ENCODE measurements around the gene AMMECR1L. TPM values are rescaled to one million over a fixed set of nuclear protein-coding genes. Genes with fewer than 3 reads are reported as not detected.

The AMMECR1L gene
- polyA plus RNA-seq, 1 donor from 2014 or later, result 19.5 TPM

- H2AFZ ChIP-seq (ENCODE audit: low read depth, low read length), result no peak overlapping the region
- no peak overlapping the region for H3K4me3 ChIP-seq (ENCODE audit: low read length)
- H3K27ac ChIP-seq (ENCODE audit: low read length), result no peak overlapping the region
- H3K27me3 ChIP-seq (ENCODE audit: insufficient read depth, low read depth, low read length), result no peaks in the 10 kb centered on the region
- H3K9me3 ChIP-seq (ENCODE audit: low read length), result no peaks in the 10 kb centered on the region
- H3K4me2 ChIP-seq (ENCODE audit: low read length), result no peak overlapping the region
- H3F3A ChIP-seq (ENCODE audit: insufficient read depth, low read length, poor library complexity, severe bottlenecking), result no peaks in the 10 kb centered on the region
- H3K36me3 ChIP-seq (ENCODE audit: insufficient read depth, low read length), result no peaks in the 10 kb centered on the region
- no peaks in the 10 kb centered on the region for H3K79me2 ChIP-seq (replicated peaks; ENCODE audit: insufficient read depth, low read length)
- TF ChIP-seq CTCF (IDR thresholded peaks at IDR 0.05; ENCODE audit: poor library complexity, severe bottlenecking), result no peak
- H4K20me1 ChIP-seq (ENCODE audit: insufficient read depth), result no peaks in the 10 kb centered on the region
- H3K9ac ChIP-seq (ENCODE audit: low read length), result no peak overlapping the region
- no peaks in the 10 kb centered on the region for H3K9me2 ChIP-seq (ENCODE audit: insufficient read depth, low read length)
These were observed 11.9 kb upstream of the AMMECR1L start for GRCh38 chr2:127897531-127898211.

- no peaks in the 10 kb centered on the region for H3K27me3 ChIP-seq (ENCODE audit: insufficient read depth, low read depth, low read length)
These were observed 7.7 kb upstream of the AMMECR1L start for GRCh38 chr2:127893494-127893893.

GRCh38 chr2:127893033-127893432, 7.3 kb upstream of the AMMECR1L start:
- Histone ChIP-seq H3K27ac (ENCODE audit: low read length) (no peak overlapping the region), H3F3A (ENCODE audit: insufficient read depth, low read length, poor library complexity, severe bottlenecking) (no peaks in the 10 kb centered on the region), H3K27me3 (ENCODE audit: insufficient read depth, low read depth, low read length) (no peaks in the 10 kb centered on the region), H3K4me2 (ENCODE audit: low read length) (no peak overlapping the region), H2AFZ (ENCODE audit: low read depth, low read length) (no peak overlapping the region), H3K9me2 (ENCODE audit: insufficient read depth, low read length) (no peaks in the 10 kb centered on the region), H3K79me2 (replicated peaks; ENCODE audit: insufficient read depth, low read length) (peaks cover 3% of the 10 kb centered on the region), H3K36me3 (ENCODE audit: insufficient read depth, low read length) (no peaks in the 10 kb centered on the region), H4K20me1 (ENCODE audit: insufficient read depth) (no peaks in the 10 kb centered on the region), H3K9me3 (ENCODE audit: low read length) (no peaks in the 10 kb centered on the region), H3K9ac (ENCODE audit: low read length) (no peak overlapping the region), H3K4me3 (ENCODE audit: low read length) (no peak overlapping the region)
- TF ChIP-seq EZH2 (IDR thresholded peaks at IDR 0.05; ENCODE audit: borderline replicate concordance, insufficient read depth, low read length, poor library complexity, severe bottlenecking) (no peak), CTCF (IDR thresholded peaks at IDR 0.05; ENCODE audit: poor library complexity, severe bottlenecking) (no peak), RAD21 (conservative IDR thresholded peaks at IDR 0.05) (no peak), MXI1 (conservative IDR thresholded peaks at IDR 0.05; ENCODE audit: poor library complexity, severe bottlenecking) (no peak), TAF1 (IDR thresholded peaks at IDR 0.05; ENCODE audit: low read depth) (no peak), EP300 (conservative IDR thresholded peaks at IDR 0.05; ENCODE audit: poor library complexity, severe bottlenecking) (no peak)

More at GRCh38 chr2:127893494-127893893, 7.7 kb upstream of the AMMECR1L start:
- no peak overlapping the region for H3K9ac ChIP-seq (ENCODE audit: low read length)
- H3K9me3 ChIP-seq (ENCODE audit: low read length), result no peaks in the 10 kb centered on the region
- H3K4me2 ChIP-seq (ENCODE audit: low read length), result no peak overlapping the region
- no peak overlapping the region for H3K27ac ChIP-seq (ENCODE audit: low read length)
- no peaks in the 10 kb centered on the region for H3F3A ChIP-seq (ENCODE audit: insufficient read depth, low read length, poor library complexity, severe bottlenecking)
- no peaks in the 10 kb centered on the region for H3K9me2 ChIP-seq (ENCODE audit: insufficient read depth, low read length)
- no peaks in the 10 kb centered on the region for H3K36me3 ChIP-seq (ENCODE audit: insufficient read depth, low read length)
- no peak overlapping the region for H2AFZ ChIP-seq (ENCODE audit: low read depth, low read length)
- H4K20me1 ChIP-seq (ENCODE audit: insufficient read depth), result no peaks in the 10 kb centered on the region
- no peak for TF ChIP-seq SMC3 (conservative IDR thresholded peaks at IDR 0.05; ENCODE audit: poor library complexity)
- TF ChIP-seq EP300 (conservative IDR thresholded peaks at IDR 0.05; ENCODE audit: poor library complexity, severe bottlenecking), result no peak
- TF ChIP-seq REST (IDR thresholded peaks at IDR 0.05; ENCODE audit: borderline replicate concordance), result no peak
- H3K79me2 ChIP-seq (replicated peaks; ENCODE audit: insufficient read depth, low read length), result no peaks in the 10 kb centered on the region
- H3K4me3 ChIP-seq (ENCODE audit: low read length), result no peak overlapping the region
